Measurements from ENCODE around the gene SH3GL3.

DNA sequence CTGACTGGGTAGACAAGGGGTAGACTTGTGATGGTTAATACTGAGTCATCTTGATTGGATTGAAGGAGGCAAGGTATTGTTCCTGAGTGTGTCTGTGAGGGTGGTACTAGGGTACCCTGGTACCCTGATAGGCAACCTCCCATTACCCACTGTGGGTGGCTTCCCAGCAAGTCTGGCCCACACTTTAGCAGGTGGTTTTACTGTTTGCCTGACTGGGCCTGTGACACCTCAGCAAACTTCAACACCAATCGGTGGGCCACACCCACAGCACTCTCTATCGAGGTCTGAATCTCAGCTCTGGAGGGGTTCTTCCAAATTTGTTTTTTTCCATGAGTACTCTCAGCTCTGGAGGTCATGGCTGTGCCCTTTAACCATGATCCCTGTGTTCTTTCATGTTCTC lies 24.6 kb upstream of the SH3GL3 start:
- TF ChIP-seq PAX5 (IDR thresholded peaks at IDR 0.05; ENCODE audit: insufficient read depth, low read length, severe bottlenecking) (no peak), POLR2AphosphoS5 (IDR thresholded peaks at IDR 0.05; ENCODE audit: low read depth, low read length) (no peak), POLR2A (IDR thresholded peaks at IDR 0.05; ENCODE audit: low read depth, low read length) (no peak)
